ENCODE measurements around the gene CABP1. TPM values are rescaled to one million over a fixed set of nuclear protein-coding genes. Genes with fewer than 3 reads are reported as not detected.

The CABP1 gene
- total RNA-seq, 1 donor from 2014 or later, result 0.27 TPM

GRCh38 chr12:120674097-120674636 is 33.7 kb downstream of the CABP1 start:
- intact Hi-C loops (cut with micrococcal nuclease), result loop anchor here (1.0 kb wide), 2 partner anchors 11 kb away; no protein-coding TSS in a partner anchor
- H3K27ac Mint-ChIP-seq, result peak overlapping the region; percentile 76
- H3K27me3 Mint-ChIP-seq, result peaks cover 5% of the 10 kb centered on the region
- TF ChIP-seq, protein P1, sequence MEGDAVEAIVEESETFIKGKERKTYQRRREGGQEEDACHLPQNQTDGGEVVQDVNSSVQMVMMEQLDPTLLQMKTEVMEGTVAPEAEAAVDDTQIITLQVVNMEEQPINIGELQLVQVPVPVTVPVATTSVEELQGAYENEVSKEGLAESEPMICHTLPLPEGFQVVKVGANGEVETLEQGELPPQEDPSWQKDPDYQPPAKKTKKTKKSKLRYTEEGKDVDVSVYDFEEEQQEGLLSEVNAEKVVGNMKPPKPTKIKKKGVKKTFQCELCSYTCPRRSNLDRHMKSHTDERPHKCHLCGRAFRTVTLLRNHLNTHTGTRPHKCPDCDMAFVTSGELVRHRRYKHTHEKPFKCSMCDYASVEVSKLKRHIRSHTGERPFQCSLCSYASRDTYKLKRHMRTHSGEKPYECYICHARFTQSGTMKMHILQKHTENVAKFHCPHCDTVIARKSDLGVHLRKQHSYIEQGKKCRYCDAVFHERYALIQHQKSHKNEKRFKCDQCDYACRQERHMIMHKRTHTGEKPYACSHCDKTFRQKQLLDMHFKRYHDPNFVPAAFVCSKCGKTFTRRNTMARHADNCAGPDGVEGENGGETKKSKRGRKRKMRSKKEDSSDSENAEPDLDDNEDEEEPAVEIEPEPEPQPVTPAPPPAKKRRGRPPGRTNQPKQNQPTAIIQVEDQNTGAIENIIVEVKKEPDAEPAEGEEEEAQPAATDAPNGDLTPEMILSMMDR (IDR thresholded peaks at IDR 0.05), result no peak
- CTCF ChIA-PET, result interaction anchor here (0.8 to 2.3 kb wide), 4 partner anchors 10 to 27 kb away, joined by 3 to 10 read pairs (median 4); partner anchors contain the start of gene MLEC
- H3K9me3 Mint-ChIP-seq, result no peaks in the 10 kb centered on the region
- H3K36me3 Mint-ChIP-seq (ENCODE audit: low read depth), result no peaks in the 10 kb centered on the region
- POLR2A ChIA-PET, result interaction anchor here (0.6 to 2.3 kb wide), 7 partner anchors 10 to 382 kb away, joined by 3 to 11 read pairs (median 3); partner anchors contain the start of genes MLEC and RNU4-2
- peaks cover 83% of the 10 kb centered on the region for H3K4me1 Mint-ChIP-seq
- H3K4me3 Mint-ChIP-seq, result peak overlapping the region; percentile 64
- ATAC-seq (ENCODE audit: low read depth) (peak; percentile 29), DNase-seq (no peak)

DNA sequence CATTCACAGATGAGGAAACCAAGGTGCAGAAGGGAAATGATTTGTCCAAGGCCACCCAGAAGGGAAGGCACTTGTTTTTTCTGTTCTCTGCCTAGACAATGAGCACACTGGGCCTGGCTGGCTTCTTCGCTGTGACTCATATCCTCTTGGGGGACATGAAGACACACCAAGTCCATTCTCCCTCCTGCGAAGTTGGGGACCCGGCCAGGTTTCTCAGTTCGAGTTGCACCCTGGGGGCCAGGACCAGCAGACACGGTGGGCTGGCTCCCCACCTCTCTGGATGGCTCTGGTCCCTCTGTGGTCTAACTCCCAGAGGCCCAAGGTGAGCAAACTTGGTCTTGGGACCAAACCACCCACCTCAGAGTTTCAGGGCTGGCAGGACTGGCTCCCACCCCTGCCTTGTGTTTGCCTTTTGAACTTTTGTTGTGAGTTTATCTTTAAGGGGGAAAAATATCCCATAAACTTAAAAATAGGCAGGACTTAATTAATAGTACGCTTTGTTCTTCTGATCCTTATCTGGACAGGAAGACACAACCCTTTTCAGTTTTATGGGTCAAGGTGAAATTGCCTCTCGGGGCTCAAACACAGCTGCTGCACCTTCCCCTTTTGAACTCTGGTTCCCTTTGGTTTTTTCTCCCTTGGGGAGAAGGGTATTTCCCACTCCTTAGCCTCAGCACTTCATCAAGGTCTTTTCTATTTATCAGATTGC is 37.5 kb downstream of the CABP1 start:
- ATAC-seq (ENCODE audit: low read depth), result peak; percentile 71
- H3K4me3 Mint-ChIP-seq, result peak overlapping the region; percentile 74
- POLR2A ChIA-PET, result interaction anchor here (1.0 to 4.5 kb wide), 7 partner anchors 9 to 386 kb away, joined by 4 to 60 read pairs (median 8); partner anchors contain the start of genes MLEC, RNU4-2 and UNC119B
- no peaks in the 10 kb centered on the region for H3K9me3 Mint-ChIP-seq
- intact Hi-C loops (cut with micrococcal nuclease), result loop anchor here (1.0 kb wide), 2 partner anchors 8 to 9 kb away; no protein-coding TSS in a partner anchor
- peak overlapping the region; percentile 89 for H3K27ac Mint-ChIP-seq
- no peaks in the 10 kb centered on the region for H3K27me3 Mint-ChIP-seq
- peaks cover 58% of the 10 kb centered on the region for H3K4me1 Mint-ChIP-seq
- CTCF ChIA-PET, result interaction anchor here (0.8 to 2.7 kb wide), 5 partner anchors 8 to 44 kb away, joined by 3 to 13 read pairs (median 3); no protein-coding TSS in a partner anchor
- no peaks in the 10 kb centered on the region for H3K36me3 Mint-ChIP-seq (ENCODE audit: low read depth)
- no peak for DNase-seq
- TF ChIP-seq, protein P1 (IDR thresholded peaks at IDR 0.05), result no peak

- H3K4me3 Mint-ChIP-seq, result peak overlapping the region; percentile 74
Measured at GRCh38 chr12:120678572-120678971, 38.1 kb downstream of the CABP1 start.

GRCh38 chr12:120680165-120680738 is 39.8 kb downstream of the CABP1 start:
- Mint-ChIP-seq H3K4me3 (peak overlapping the region; percentile 38), H3K9me3 (no peaks in the 10 kb centered on the region), H3K36me3 (ENCODE audit: low read depth) (no peaks in the 10 kb centered on the region), H3K4me1 (peaks cover 51% of the 10 kb centered on the region), H3K27ac (peak overlapping the region; percentile 76), H3K27me3 (no peaks in the 10 kb centered on the region)
- intact Hi-C loops (cut with micrococcal nuclease), result no loop called here
- DNase-seq, result no peak
- TF ChIP-seq, protein P1 (IDR thresholded peaks at IDR 0.05), result no peak
- POLR2A ChIA-PET, result interaction anchor here (0.7 to 4.5 kb wide), 2 partner anchors 12 to 31 kb away, joined by 3 to 60 read pairs; no protein-coding TSS in a partner anchor
- ATAC-seq (ENCODE audit: low read depth), result no peak
- CTCF ChIA-PET, result interaction anchor here (1.5 kb wide), 1 partner anchor 33 kb away, joined by 4 read pairs; no protein-coding TSS in a partner anchor

More at GRCh38 chr12:120678572-120678971, 38.1 kb downstream of the CABP1 start:
- intact Hi-C loops (cut with micrococcal nuclease), result loop anchor here (1.0 kb wide), 2 partner anchors 8 to 9 kb away; no protein-coding TSS in a partner anchor
- peak overlapping the region; percentile 89 for H3K27ac Mint-ChIP-seq
- peak; percentile 7 for ATAC-seq (ENCODE audit: low read depth)
- peaks cover 54% of the 10 kb centered on the region for H3K4me1 Mint-ChIP-seq
- TF ChIP-seq, protein P1 (IDR thresholded peaks at IDR 0.05), result no peak
- no peak for DNase-seq
- CTCF ChIA-PET, result interaction anchor here (0.8 to 2.7 kb wide), 5 partner anchors 9 to 44 kb away, joined by 3 to 13 read pairs (median 3); no protein-coding TSS in a partner anchor
- H3K9me3 Mint-ChIP-seq, result no peaks in the 10 kb centered on the region
- POLR2A ChIA-PET, result interaction anchor here (1.0 to 4.5 kb wide), 7 partner anchors 8 to 387 kb away, joined by 4 to 60 read pairs (median 8); partner anchors contain the start of genes MLEC, RNU4-2 and UNC119B
- no peaks in the 10 kb centered on the region for H3K27me3 Mint-ChIP-seq
- H3K36me3 Mint-ChIP-seq (ENCODE audit: low read depth), result no peaks in the 10 kb centered on the region
